RWPE1 (cell line): ENCODE data around the gene C1orf35.
A peak's percentile ranks its signal among the peaks of the same experiment; 100 is the strongest.
"Not testable (repeated sequence)": the region's sequence is repeated elsewhere in the genome, so short reads cannot be mapped to it uniquely, and the experiment has no call there.

Source experiments
- CTCF ChIA-PET: fragments of 350-600 bp; sonication (Branson Sonifier 250); formaldehyde crosslinking; extraction: SDS; loops from one replicate; lab custom pipeline; 2021; lab: Yijun Ruan, JAX
- POLR2A ChIA-PET: fragments of 400-600 bp; formaldehyde crosslinking; extraction: SDS; loops from one replicate; lab custom pipeline; 2020; ENCODE audit warnings: antibody characterized with exemption; ENCODE audit not compliant: low non-redundant PET; lab: Yijun Ruan, JAX
- DNase-seq: peaks from one replicate; pipeline ENCODE4 v3.0.0; 2012; ENCODE audit warnings: low spot score
- H3K27ac ChIP-seq: fragments of 450-650 bp; 2 replicates; pipeline ENCODE4 v1.5.1; 2017
- TF ChIP-seq, protein P1 (sequence below): fragments of 450-650 bp; conservative IDR thresholded peaks from 2 replicates; pipeline ENCODE4 v1.5.1; 2017; ENCODE audit warnings: low read depth, mild to moderate bottlenecking

Gene C1orf35

DNA sequence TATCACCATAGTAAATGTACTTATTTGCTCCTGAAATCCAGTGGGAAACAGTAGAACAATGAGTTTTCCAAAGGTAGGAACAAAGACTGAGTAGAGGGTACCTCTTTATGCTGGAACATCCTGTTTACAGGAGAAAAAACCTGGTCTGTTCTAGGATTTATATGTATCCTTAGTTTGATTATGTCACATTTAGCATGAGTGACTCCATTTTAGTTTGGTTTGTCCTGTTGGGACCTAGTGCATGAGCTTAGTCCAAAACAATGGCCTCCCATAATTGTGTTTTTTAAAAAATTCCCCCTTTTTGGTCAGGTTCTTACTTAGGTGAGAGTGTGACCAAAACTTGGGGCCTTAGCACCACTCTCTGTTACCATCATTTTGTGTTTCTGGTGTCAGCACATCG, 9.5 kb upstream of the C1orf35 start:
- TF ChIP-seq, protein P1, sequence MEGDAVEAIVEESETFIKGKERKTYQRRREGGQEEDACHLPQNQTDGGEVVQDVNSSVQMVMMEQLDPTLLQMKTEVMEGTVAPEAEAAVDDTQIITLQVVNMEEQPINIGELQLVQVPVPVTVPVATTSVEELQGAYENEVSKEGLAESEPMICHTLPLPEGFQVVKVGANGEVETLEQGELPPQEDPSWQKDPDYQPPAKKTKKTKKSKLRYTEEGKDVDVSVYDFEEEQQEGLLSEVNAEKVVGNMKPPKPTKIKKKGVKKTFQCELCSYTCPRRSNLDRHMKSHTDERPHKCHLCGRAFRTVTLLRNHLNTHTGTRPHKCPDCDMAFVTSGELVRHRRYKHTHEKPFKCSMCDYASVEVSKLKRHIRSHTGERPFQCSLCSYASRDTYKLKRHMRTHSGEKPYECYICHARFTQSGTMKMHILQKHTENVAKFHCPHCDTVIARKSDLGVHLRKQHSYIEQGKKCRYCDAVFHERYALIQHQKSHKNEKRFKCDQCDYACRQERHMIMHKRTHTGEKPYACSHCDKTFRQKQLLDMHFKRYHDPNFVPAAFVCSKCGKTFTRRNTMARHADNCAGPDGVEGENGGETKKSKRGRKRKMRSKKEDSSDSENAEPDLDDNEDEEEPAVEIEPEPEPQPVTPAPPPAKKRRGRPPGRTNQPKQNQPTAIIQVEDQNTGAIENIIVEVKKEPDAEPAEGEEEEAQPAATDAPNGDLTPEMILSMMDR = no peak
- CTCF ChIA-PET = interaction anchor here (0.7 kb wide), 1 partner anchor 100 kb away, joined by 3 read pairs; no protein-coding TSS in a partner anchor
- H3K27ac ChIP-seq = no peak overlapping the region
- POLR2A ChIA-PET = no interaction called here
- DNase-seq = no peak

DNA sequence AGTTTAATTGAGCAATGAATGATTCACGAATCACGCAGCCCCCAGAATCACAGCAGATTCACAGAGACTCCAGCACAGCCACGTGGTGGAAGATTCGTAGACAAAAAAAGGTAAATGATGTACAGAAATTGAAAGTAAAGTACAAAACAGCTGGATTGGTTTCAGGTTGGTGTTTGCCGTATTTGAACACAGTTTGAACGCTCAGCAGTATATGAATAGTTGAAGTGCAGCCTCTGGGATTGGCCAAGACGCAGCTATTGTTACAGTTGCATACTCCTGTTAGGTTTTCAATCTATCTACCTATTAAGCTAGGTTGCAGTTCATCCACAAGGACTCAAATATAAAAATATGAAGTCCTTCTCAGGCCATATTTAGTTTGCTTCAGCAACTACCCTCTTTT, 9.0 kb upstream of the C1orf35 start:
- ChIA-PET CTCF (interaction anchor here (0.5 to 0.7 kb wide), 2 partner anchors 99 to 352 kb away, joined by 3 read pairs; no protein-coding TSS in a partner anchor), POLR2A (no interaction called here)
- H3K27ac ChIP-seq = no peak overlapping the region
- no peak for DNase-seq
- TF ChIP-seq, protein P1 = no peak

DNA sequence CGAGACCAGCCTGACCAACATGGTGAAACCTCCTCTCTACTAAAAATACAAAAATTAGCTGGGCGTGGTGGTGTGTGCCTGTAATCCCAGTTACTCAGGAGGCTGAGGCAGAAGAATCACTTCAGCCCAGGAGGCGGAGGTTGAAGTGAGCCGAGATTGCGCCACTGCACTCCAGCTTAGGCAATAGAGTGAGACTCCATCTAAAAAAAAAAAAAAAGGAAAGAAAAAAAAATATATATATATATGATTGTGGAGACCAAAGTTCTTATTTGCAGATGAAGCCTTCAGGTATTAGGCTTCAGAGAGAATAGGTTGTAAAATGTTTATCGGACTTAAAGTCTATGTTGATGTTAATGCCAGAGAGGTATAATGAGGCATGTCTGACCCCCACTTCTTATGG, 8.2 kb upstream of the C1orf35 start:
- H3K27ac ChIP-seq, POLR2A ChIA-PET, DNase-seq: not testable (repeated sequence)
- CTCF ChIA-PET = interaction anchor here (0.6 to 1.0 kb wide), 2 partner anchors 10 to 105 kb away, joined by 3 read pairs; no protein-coding TSS in a partner anchor

DNA sequence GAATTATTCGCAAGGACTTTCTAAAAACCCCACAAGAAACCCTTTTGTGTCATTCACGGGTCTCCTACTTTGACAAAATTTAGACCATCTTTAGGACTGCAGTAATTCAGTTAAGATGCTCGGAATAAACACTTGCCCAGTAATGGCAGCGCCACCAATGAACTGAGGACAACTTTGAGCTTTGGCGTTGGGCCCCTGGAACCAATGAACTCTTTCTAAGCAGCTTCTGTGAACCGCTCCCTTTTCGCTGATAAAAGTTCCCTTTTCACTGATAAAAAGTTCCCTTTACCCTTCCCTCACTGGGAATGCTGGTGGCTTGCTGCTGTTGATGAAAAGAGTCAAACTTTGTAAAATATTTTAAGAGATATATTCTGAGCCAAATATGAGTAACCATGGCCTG, 7.4 kb upstream of the C1orf35 start:
- TF ChIP-seq, protein P1 = no peak
- POLR2A ChIA-PET = interaction anchor here (0.6 to 0.7 kb wide), 2 partner anchors 12 kb away, joined by 3 read pairs; no protein-coding TSS in a partner anchor
- no peak overlapping the region for H3K27ac ChIP-seq
- CTCF ChIA-PET = interaction anchor here (0.6 to 1.0 kb wide), 3 partner anchors 11 to 111 kb away, joined by 3 to 5 read pairs (median 3); no protein-coding TSS in a partner anchor
- no peak for DNase-seq

DNA sequence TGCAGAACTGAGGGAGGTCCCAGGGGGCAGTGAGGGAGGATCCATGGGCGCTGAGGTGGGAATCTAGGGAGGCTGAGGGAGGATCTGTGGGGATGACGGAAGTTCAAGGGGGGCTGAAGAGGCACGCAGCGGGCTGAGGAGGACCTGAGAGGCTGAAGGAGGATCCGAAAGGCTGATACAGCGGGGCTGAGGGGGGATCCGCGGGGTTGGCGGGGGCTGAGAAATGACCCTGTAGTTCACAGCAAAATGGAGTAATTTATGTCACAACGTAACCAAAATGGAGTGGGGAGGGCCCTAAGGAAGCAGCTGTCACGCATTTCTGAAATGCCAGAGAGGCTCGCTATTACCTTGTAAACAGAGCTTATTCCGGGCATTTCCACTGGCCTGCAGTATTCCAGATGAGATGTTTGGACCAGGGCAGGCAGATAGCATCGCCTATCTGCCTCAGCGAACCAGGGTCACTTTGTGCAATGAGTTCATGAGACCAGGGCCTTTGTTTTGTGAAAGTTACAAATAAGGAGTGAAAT, 6.9 kb upstream of the C1orf35 start:
- TF ChIP-seq, protein P1 = no peak
- H3K27ac ChIP-seq = peak overlapping the region; percentile 70
- no peak for DNase-seq
- CTCF ChIA-PET = interaction anchor here (0.6 to 1.0 kb wide), 2 partner anchors 57 to 121 kb away, joined by 3 to 7 read pairs; no protein-coding TSS in a partner anchor
- POLR2A ChIA-PET = interaction anchor here (0.6 to 0.7 kb wide), 2 partner anchors 12 to 13 kb away, joined by 3 read pairs; no protein-coding TSS in a partner anchor

DNA sequence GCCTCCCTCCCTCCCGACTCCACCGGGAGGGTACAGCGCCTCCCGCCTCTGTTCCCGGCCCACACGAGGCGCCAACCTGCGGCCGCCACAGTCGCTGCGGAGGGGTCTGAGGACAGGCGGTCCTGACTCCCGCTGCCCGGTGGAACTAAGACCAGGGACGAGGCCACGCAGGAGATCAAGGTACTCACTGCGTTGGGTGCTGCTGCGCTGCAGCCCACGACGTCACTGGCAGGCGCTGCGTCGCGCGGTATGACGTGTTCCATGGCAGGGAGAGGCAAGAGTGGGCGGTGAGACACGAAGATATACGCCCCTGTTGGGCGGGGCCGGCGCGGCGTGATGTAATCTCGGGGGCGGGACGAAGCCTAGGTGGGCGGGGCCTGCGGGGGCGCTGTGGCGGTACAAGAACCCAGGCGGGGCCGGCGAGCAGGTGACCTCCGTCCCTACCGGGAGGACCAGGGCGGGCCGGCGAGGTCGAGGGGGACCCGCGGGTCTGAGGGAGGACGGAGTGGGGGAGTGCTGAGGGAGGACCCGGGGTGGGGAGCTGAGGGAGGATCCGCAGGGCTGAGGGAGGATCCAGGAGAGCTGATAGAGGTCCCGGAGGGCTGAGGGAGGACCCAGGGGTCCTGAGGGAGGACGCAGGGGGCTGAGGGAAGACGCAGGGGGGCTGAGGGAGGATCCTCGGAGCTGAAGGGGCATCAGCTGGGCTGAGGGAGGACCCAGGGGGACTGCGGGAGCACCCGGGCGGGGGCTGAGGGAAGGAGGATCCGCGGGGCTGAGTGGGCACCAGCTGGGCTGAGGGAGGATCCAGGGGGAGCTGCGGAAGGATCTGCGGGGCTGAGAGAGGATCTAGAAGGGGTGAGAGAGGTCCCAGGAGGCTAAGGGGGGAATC, 6.2 kb upstream of the C1orf35 start, which contains the start of gene MRPL55:
TSS of gene MRPL55 (minus strand) at position 227 of the 889 bp plus-strand sequence. CDS start 1,039 bp downstream, outside the sequence.
- ChIA-PET CTCF (interaction anchor here (0.6 to 1.0 kb wide), 3 partner anchors 57 to 121 kb away, joined by 3 to 7 read pairs (median 7); no protein-coding TSS in a partner anchor), POLR2A (no interaction called here)
- peak; percentile 92 for DNase-seq
- TF ChIP-seq, protein P1 = no peak
- peak within 1 kb of the TSS; percentile 70 for H3K27ac ChIP-seq
